GM23338 (cell line): ENCODE data around the gene MAST2. TPM values are rescaled to one million over a fixed set of nuclear protein-coding genes. Genes with fewer than 3 reads are reported as not detected.

ENCODE experiments used
- ATAC-seq: fragments of 200-7000 bp; cut with Tn5 transposase; 3 replicates; pipeline ENCODE4 v1.9.1; 2020
- DNase-seq: peaks from one replicate; pipeline ENCODE4 v3.0.0-alpha.2; 2015; ENCODE audit warnings: low spot score
- H2AFZ ChIP-seq: fragments of 200-600 bp; sonication (generic); 2 replicates; pipeline ENCODE4 v1.8.0; 2016; ENCODE audit warnings: antibody characterized with exemption, mild to moderate bottlenecking, moderate library complexity
- H3F3A ChIP-seq: fragments of 200-600 bp; sonication (generic); replicated peaks from 2 replicates; pipeline ENCODE4 v1.8.0; 2017; ENCODE audit warnings: antibody characterized with exemption, mixed run types, low read depth
- H3K27ac ChIP-seq: fragments of 200-600 bp; sonication (generic); 2 replicates; pipeline ENCODE4 v1.6.1; 2016; ENCODE audit warnings: low read depth
- H3K27me3 ChIP-seq: fragments of 200-600 bp; sonication (generic); 2 replicates; pipeline ENCODE4 v1.8.0; 2016; ENCODE audit warnings: mild to moderate bottlenecking, mixed run types, moderate library complexity; ENCODE audit not compliant: insufficient read depth
- H3K36me3 ChIP-seq: fragments of 200-600 bp; sonication (generic); 2 replicates; pipeline ENCODE4 v1.8.0; 2016; ENCODE audit warnings: mild to moderate bottlenecking; ENCODE audit not compliant: insufficient read depth
- H3K4me1 ChIP-seq: fragments of 200-600 bp; sonication (generic); 2 replicates; pipeline ENCODE4 v1.8.0; 2016; ENCODE audit warnings: mild to moderate bottlenecking, moderate library complexity; ENCODE audit not compliant: insufficient read depth
- H3K4me2 ChIP-seq: fragments of 200-600 bp; sonication (generic); 2 replicates; pipeline ENCODE4 v1.7.1; 2017; ENCODE audit warnings: mixed run types
- H3K4me3 ChIP-seq: fragments of 200-600 bp; sonication (generic); 2 replicates; pipeline ENCODE4 v1.6.1; 2016; ENCODE audit warnings: mixed run types
- H3K79me2 ChIP-seq: fragments of 200-600 bp; sonication (generic); replicated peaks from 2 replicates; pipeline ENCODE4 v1.8.0; 2017; ENCODE audit warnings: mild to moderate bottlenecking; ENCODE audit not compliant: insufficient read depth
- H3K9me2 ChIP-seq: fragments of 200-600 bp; sonication (generic); 2 replicates; pipeline ENCODE4 v1.8.0; 2017; ENCODE audit not compliant: insufficient read depth
- H4K20me1 ChIP-seq: fragments of 200-600 bp; sonication (generic); replicated peaks from 2 replicates; pipeline ENCODE4 v1.8.0; 2017; ENCODE audit warnings: mild to moderate bottlenecking; ENCODE audit not compliant: insufficient read depth
- H3K27ac Mint-ChIP-seq: 2 replicates; pipeline ENCODE4 v1.8.0; 2020; ENCODE audit warnings: inconsistent platforms, mild to moderate bottlenecking, moderate library complexity, mixed read lengths
- H3K27me3 Mint-ChIP-seq: 3 replicates; pipeline ENCODE4 v1.8.0; 2022; ENCODE audit warnings: low read depth, mild to moderate bottlenecking, moderate library complexity, mixed read lengths, inconsistent platforms; ENCODE audit not compliant: insufficient read depth, poor library complexity
- H3K36me3 Mint-ChIP-seq: 3 replicates; pipeline ENCODE4 v1.8.0; 2021; ENCODE audit warnings: low read depth, mild to moderate bottlenecking, inconsistent platforms, moderate library complexity, mixed read lengths
- H3K4me1 Mint-ChIP-seq: 3 replicates; pipeline ENCODE4 v1.8.0; 2020; ENCODE audit warnings: mild to moderate bottlenecking, inconsistent platforms, mixed read lengths
- H3K4me3 Mint-ChIP-seq: 3 replicates; pipeline ENCODE4 v1.8.0; 2021; ENCODE audit warnings: moderate library complexity, mild to moderate bottlenecking, inconsistent platforms, mixed read lengths
- H3K9me3 Mint-ChIP-seq: 3 replicates; pipeline ENCODE4 v1.8.0; 2020; ENCODE audit warnings: moderate library complexity, mild to moderate bottlenecking, inconsistent platforms, mixed read lengths
- CREB1 ChIP-seq: fragments of 250-450 bp; sonication (Bioruptor Pico); IDR thresholded peaks from 2 replicates; pipeline ENCODE4 v1.5.0; 2020; ENCODE audit warnings: low read depth, mild to moderate bottlenecking, moderate library complexity
- EZH2 ChIP-seq: fragments of 200-600 bp; sonication (generic); IDR thresholded peaks from one replicate; pipeline ENCODE4 v1.8.0; 2017; ENCODE audit warnings: antibody characterized with exemption, mild to moderate bottlenecking, low read depth; ENCODE audit not compliant: unreplicated experiment
- ZNF114 ChIP-seq: fragments of 250-450 bp; sonication (Bioruptor Pico); IDR thresholded peaks from 2 replicates; pipeline ENCODE4 v1.5.0; 2020; ENCODE audit warnings: mild to moderate bottlenecking, moderate library complexity
- ZNF331 ChIP-seq: fragments of 250-450 bp; sonication (Bioruptor Pico); IDR thresholded peaks from 2 replicates; pipeline ENCODE4 v1.5.0; 2020; ENCODE audit warnings: low read depth, mild to moderate bottlenecking, moderate library complexity
- ZNF462 ChIP-seq: fragments of 250-450 bp; sonication (Bioruptor Pico); IDR thresholded peaks from 2 replicates; pipeline ENCODE4 v1.5.0; 2020; ENCODE audit warnings: mild to moderate bottlenecking, moderate library complexity
- polyA plus RNA-seq: library from polyadenylated mRNA; unstranded; fragments of >200 nt; fragmentation: Nextera tagmentation; extraction: Ambion mirVana; gene quantifications from 2 replicates; pipeline ENCODE4 v1.2.1, GENCODE V29; 2016
- total RNA-seq: library from RNA; depleted of rRNA; stranded (reverse); fragments of >200 nt; shearing (Covaris generic); gene quantifications from 2 replicates; pipeline ENCODE4 v1.2.3, GENCODE V29; 2014

Gene MAST2
- total and polyA plus RNA-seq, 2 experiments from 2014 or later = 11.5 to 57.7 TPM

GRCh38 chr1:45895406-45895805, 92.0 kb downstream of the MAST2 start (continued):
- no peak for TF ChIP-seq ZNF462 (CRISPR knock-in tag)
- no peak for TF ChIP-seq ZNF331
- no peak for TF ChIP-seq CREB1 (CRISPR knock-in tag)

- no peaks in the 10 kb centered on the region for H3K27me3 ChIP-seq
- DNase-seq (no peak), ATAC-seq (no peak)
- Mint-ChIP-seq H3K4me1 (peaks cover 27% of the 10 kb centered on the region), H3K4me3 (no peak overlapping the region), H3K9me3 (peaks cover 2% of the 10 kb centered on the region; the same call in 2 of the 3 replicates), H3K36me3 (peaks cover 3% of the 10 kb centered on the region; the same call in 2 of the 3 replicates), H3K27me3 (no peaks in the 10 kb centered on the region), H3K27ac (no peak overlapping the region)
- H2AFZ ChIP-seq = no peak overlapping the region
- H3K27ac ChIP-seq = no peak overlapping the region
- no peaks in the 10 kb centered on the region for H3K36me3 ChIP-seq
- no peaks in the 10 kb centered on the region for H3K9me2 ChIP-seq
- no peak overlapping the region for H3K4me3 ChIP-seq
- H4K20me1 ChIP-seq = no peaks in the 10 kb centered on the region
- peaks cover 17% of the 10 kb centered on the region for H3K4me1 ChIP-seq
- peaks cover 42% of the 10 kb centered on the region for H3K79me2 ChIP-seq
- no peak overlapping the region for H3K4me2 ChIP-seq
- no peaks in the 10 kb centered on the region for H3F3A ChIP-seq
- no peak for TF ChIP-seq ZNF114
- no peak for TF ChIP-seq CREB1 (CRISPR knock-in tag)
- TF ChIP-seq ZNF331 = no peak
- TF ChIP-seq EZH2 = no peak
Observed at GRCh38 chr1:45906883-45907282, 103.5 kb downstream of the MAST2 start.
